GM19240 (cell line): ENCODE results near the gene NOP9.
"Not testable (repeated sequence)": the region's sequence is repeated elsewhere in the genome, so short reads cannot be mapped to it uniquely, and the experiment has no call there.

Experiments
- DNase-seq: peaks from one replicate; pipeline ENCODE4 v3.0.0; 2011; ENCODE audit warnings: low spot score; ENCODE audit not compliant: insufficient read length

The NOP9 gene

DNA sequence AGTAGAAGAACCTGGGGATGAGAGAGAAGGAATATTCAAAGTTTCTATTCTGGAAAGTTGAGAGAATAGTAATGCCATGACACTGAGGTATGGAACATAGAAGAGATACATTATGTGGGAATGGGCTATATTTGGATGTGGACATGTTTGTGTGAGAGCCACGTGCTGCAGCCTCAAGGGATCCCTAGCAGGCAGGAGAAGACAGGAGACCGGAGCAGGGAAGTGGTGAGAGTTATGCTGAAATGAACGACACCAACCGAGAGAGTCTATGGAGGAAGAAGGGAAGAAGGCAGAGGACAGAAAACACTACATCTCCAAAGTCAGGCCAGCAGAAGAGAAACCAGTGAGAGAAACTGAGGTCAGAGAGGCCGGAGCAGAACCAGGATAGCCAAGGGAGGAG, 50.1 kb downstream of the NOP9 start:
- no peak for DNase-seq

- no peak for DNase-seq
These were observed 51.9 kb downstream of the NOP9 start for GRCh38 chr14:24351517-24351916.

GRCh38 chr14:24353559-24354481, 54.2 kb downstream of the NOP9 start:
- no peak for DNase-seq

DNA sequence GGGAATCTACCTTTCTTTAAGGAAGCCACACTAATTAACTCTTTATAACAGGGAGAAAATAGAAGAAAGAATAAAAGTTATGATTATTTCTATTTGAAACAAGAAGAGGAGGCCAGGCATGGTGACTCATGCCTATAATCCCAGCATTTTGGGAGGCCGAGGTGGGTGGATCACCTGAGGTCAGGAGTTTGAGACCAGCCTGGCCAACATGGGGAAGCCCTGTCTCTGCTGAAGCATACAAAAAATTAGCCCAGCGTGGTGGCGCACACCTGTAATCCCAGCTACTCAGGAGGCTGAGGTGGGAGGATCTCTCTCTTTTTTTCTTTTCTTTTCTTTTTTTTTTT, 54.8 kb downstream of the NOP9 start:
- not testable (repeated sequence) for DNase-seq

DNA sequence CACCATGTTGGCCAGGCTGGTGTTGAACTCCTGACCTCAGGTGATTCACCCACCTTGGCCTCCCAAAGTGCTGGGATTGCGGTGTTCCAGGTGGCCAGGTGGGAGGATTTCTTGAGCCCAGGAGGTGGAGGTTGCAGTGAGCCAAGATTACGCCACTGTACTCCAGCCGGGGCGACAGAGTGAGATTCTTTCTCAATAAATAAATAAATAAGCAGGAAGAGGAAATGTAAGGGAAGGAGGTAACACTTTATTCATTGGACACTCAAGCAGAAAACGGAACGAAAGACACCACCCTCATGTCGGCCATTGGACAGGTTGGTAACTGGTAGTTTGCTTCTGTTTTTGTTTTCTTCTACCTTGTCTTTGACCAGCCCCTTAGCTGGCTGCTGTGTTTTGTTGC, 55.4 kb downstream of the NOP9 start:
- DNase-seq, result no peak

DNA sequence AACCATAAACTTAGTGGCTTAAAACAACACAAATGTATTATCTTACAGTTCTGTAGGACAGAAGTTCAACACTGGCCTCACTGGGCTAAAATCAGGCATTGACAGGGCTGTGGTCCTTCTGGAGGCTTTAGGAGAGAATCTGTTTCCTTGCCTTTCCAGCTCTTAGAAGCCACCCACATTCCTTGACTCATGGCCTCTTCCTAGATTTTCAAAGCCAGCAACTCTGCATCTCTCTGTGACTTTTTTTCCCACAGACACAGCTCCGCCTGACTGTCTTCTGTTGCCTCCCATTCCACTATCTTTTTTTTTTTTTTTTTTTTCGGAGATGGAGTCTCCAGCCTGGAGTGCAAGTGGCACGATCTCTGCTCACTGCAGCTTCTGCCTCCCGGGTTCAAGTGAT, 56.6 kb downstream of the NOP9 start:
- no peak for DNase-seq
